ENCODE measurements around the gene EZR.

DNA sequence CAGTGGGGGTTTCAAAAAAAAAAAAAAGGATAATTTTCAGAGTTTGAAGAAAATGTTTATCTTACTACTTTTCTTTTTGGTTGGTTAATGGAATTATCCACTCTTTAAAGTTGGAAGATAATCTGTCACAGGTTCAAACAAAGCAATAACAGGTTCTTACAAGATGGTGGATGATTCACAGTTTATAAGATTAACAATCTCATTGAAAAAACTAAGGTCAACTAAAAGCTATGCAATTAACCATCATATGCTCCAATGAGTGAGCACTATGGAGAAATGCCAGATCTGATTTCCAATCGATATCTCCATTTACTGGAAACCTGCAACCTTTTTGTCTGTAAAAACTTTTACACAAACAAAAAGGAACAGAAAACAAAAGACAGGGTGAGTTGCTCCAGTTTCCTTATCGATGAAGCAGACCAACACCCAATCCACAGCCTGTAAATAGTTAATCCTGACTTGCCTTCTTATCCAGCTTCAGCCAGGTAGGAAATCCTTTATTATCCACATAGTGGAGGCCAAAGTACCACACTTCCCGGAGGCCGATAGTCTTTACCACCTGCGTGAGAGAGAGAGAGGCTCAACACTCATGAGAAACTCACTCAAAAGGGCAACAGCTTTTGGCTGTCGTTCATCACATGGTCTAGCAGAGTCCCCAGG is 32.4 kb downstream of the EZR start:
- TF ChIP-seq EZH2 (IDR thresholded peaks at IDR 0.05; ENCODE audit: borderline replicate concordance) (no peak), CTCF (IDR thresholded peaks at IDR 0.05; ENCODE audit: poor library complexity) (no peak), EZH2phosphoT487 (IDR thresholded peaks at IDR 0.05; ENCODE audit: low read depth, severe bottlenecking, unreplicated experiment) (no peak)
